Suppressor macrophage (primary cell): Measurements from ENCODE around the gene SIK1.

ENCODE experiments used
- DNase-seq, 4 experiments: peaks; one replicate each; pipeline ENCODE4 v3.0.0-alpha.2; 2020 to 2022

SIK1 gene

GRCh38 chr21:43365611-43366426 lies 61.1 kb downstream of the SIK1 start:
- DNase-seq = no peak

- DNase-seq = no peak
Observed at GRCh38 chr21:43364851-43365424, 62.0 kb downstream of the SIK1 start.
